Endothelial cell of umbilical vein (primary cell): ENCODE data around the gene KIF4A.

Experiments used
- CTCF ChIP-seq, 2 donors: IDR thresholded peaks; 1 replicate in 1 of 2; 2 replicates in 1 of 2; pipeline ENCODE4 v1.5.1; 2011; ENCODE audit warnings: low read length in 2 of 2, mild to moderate bottlenecking in 2 of 2, moderate library complexity in 2 of 2, control low read depth in 1 of 2, inconsistent platforms in 1 of 2, low read depth in 1 of 2; ENCODE audit not compliant: insufficient read depth in 1 of 2; ENCODE audit errors: extremely low read depth in 1 of 2
- EZH2 ChIP-seq: IDR thresholded peaks from 2 replicates; pipeline ENCODE4 v1.6.1; 2012; ENCODE audit warnings: borderline replicate concordance, low read depth, mild to moderate bottlenecking, moderate library complexity, low read length, inconsistent platforms; ENCODE audit not compliant: severe bottlenecking
- JUN ChIP-seq: IDR thresholded peaks from 2 replicates; pipeline ENCODE4 v1.6.1; 2011; ENCODE audit warnings: borderline replicate concordance, low read depth; ENCODE audit not compliant: insufficient read length, insufficient read depth
- MAX ChIP-seq: IDR thresholded peaks from 2 replicates; pipeline ENCODE4 v1.6.1; 2011; ENCODE audit not compliant: insufficient read depth, insufficient read length
- POLR2A ChIP-seq: IDR thresholded peaks from 2 replicates; pipeline ENCODE4 v1.6.1; 2012; ENCODE audit warnings: low read depth, mild to moderate bottlenecking, control low read depth, low read length
- POLR2AphosphoS5 ChIP-seq: IDR thresholded peaks from 2 replicates; pipeline ENCODE4 v1.6.1; 2012; ENCODE audit warnings: low read depth, mild to moderate bottlenecking, control low read depth, low read length, moderate library complexity; ENCODE audit not compliant: insufficient read depth

- TF ChIP-seq CTCF (IDR thresholded peaks at IDR 0.05; ENCODE audit: extremely low read depth in 1 of 2, insufficient read depth in 1 of 2, low read depth in 1 of 2, low read length in 2 of 2) (no peak), MAX (no peak), POLR2A (no peak), POLR2AphosphoS5 (no peak), JUN (no peak), EZH2 (no peak)
Measured at GRCh38 chrX:70446380-70447350, 156.8 kb downstream of the KIF4A start.
